ENCODE measurements around the gene IMMP2L. TPM values are rescaled to one million over a fixed set of nuclear protein-coding genes. Genes with fewer than 3 reads are reported as not detected.
"Not testable (repeated sequence)": the region's sequence is repeated elsewhere in the genome, so short reads cannot be mapped to it uniquely, and the experiment has no call there.

The IMMP2L gene
- total RNA-seq, result 10 to 100 TPM in 1 of 2 experiments, 1 to 10 TPM in 1; 8.9 to 18.7 TPM
- polyA plus RNA-seq (2013, experiment 1 of 2), result 6.0 TPM
- polyA plus RNA-seq (2013, experiment 2 of 2), result 10.6 TPM
- 3.0 to 20.4 (median 11.0) reads per million in 172 experiments for total RNA-seq

- peak within 1 kb of the TSS in 1 of 2 donors; percentile 72 for H3K27ac ChIP-seq (ENCODE audit: low read depth in 1 of 2, low read length in 2 of 2)
- intact Hi-C loops (cut with DNase I, micrococcal nuclease), result loop anchor here in 1 of 2 experiments (2.0 to 10.0 kb wide), 6 partner anchors 457 to 1555 kb away; partner anchors contain the start of genes DOCK4, IFRD1, SMIM30 and ZNF277
These were observed at the start of gene IMMP2L for GRCh38 chr7:111561904-111562732. TSS of gene IMMP2L (minus strand) at chr7:111562492.

GRCh38 chr7:111609483-111610254, 47.4 kb upstream of the IMMP2L start:
- peak in 1 of 14 experiments; percentile 8 for DNase-seq

More at GRCh38 chr7:111561904-111562732, at the start of gene IMMP2L:
- DNase-seq (peak; percentile 72 to 94 (median 89)), ATAC-seq (ENCODE audit: poor library complexity) (peak; percentile 91)
- Mint-ChIP-seq H3K27me3 (peaks cover 6% of the 10 kb centered on the region), H3K4me3 (peak within 1 kb of the TSS; percentile 97), H3K36me3 (ENCODE audit: low read depth) (peaks cover 6% of the 10 kb centered on the region), H3K9me3 (no peaks in the 10 kb centered on the region), H3K27ac (peak within 1 kb of the TSS; percentile 93), H3K4me1 (ENCODE audit: low read depth) (peaks cover 43% of the 10 kb centered on the region)
- ChIA-PET POLR2A (interaction anchor here (0.5 to 1.6 kb wide), 9 partner anchors 12 to 1378 kb away, joined by 3 to 16 read pairs (median 3); partner anchors contain the start of genes IFRD1 and ZNF277), CTCF (no interaction called here)
- peaks cover 19% of the 10 kb centered on the region for H3K4me1 ChIP-seq (ENCODE audit: insufficient read depth, low read length)
- peaks cover 2% of the 10 kb centered on the region for H3K36me3 ChIP-seq (ENCODE audit: insufficient read depth, low read length)
- peak within 1 kb of the TSS; percentile 68 for H3K4me3 ChIP-seq (ENCODE audit: low read length)
- H3K9me3 ChIP-seq (ENCODE audit: control insufficient read depth in 1 of 2, insufficient read depth in 1 of 2, low read length in 2 of 2), result no peaks in the 10 kb centered on the region
- no peak for TF ChIP-seq CTCF (IDR thresholded peaks at IDR 0.05)
- peaks cover 0 to under 1% of the 10 kb centered on the region in 2 experiments for H3K27me3 ChIP-seq (ENCODE audit: control insufficient read depth in 1 of 2, insufficient read depth in 2 of 2, low read length in 2 of 2)

GRCh38 chr7:111607621-111608020, 45.3 kb upstream of the IMMP2L start:
- Mint-ChIP-seq H3K4me3 (no peak overlapping the region), H3K27me3 (peaks cover 10% of the 10 kb centered on the region), H3K4me1 (ENCODE audit: low read depth) (no peaks in the 10 kb centered on the region), H3K9me3 (no peaks in the 10 kb centered on the region), H3K36me3 (ENCODE audit: low read depth) (no peaks in the 10 kb centered on the region), H3K27ac (no peak overlapping the region)
- ChIA-PET POLR2A (interaction anchor here (0.7 kb wide), 1 partner anchor 531 kb away, joined by 3 read pairs; no protein-coding TSS in a partner anchor), CTCF (no interaction called here)
- H3K27me3 ChIP-seq (ENCODE audit: control insufficient read depth in 1 of 2, insufficient read depth in 2 of 2, low read length in 2 of 2), result peaks cover 0 to 4% of the 10 kb centered on the region in 2 experiments
- no peak overlapping the region for H3K27ac ChIP-seq (ENCODE audit: low read depth in 1 of 2, low read length in 2 of 2)
- no peak for TF ChIP-seq CTCF (IDR thresholded peaks at IDR 0.05)
- no peak for ATAC-seq (ENCODE audit: poor library complexity)
- H3K9me3 ChIP-seq (ENCODE audit: control insufficient read depth in 1 of 2, insufficient read depth in 1 of 2, low read length in 2 of 2), result peaks cover 0 to 9% of the 10 kb centered on the region in 2 experiments
- intact Hi-C loops (cut with DNase I, micrococcal nuclease), result no loop called here
- H3K36me3 ChIP-seq (ENCODE audit: insufficient read depth, low read length), result no peaks in the 10 kb centered on the region
- no peaks in the 10 kb centered on the region for H3K4me1 ChIP-seq (ENCODE audit: insufficient read depth, low read length)
- no peak for DNase-seq
- no peak overlapping the region for H3K4me3 ChIP-seq (ENCODE audit: low read length)

More at GRCh38 chr7:111609483-111610254, 47.4 kb upstream of the IMMP2L start:
- H3K4me3 Mint-ChIP-seq; POLR2A ChIA-PET; H3K27me3 ChIP-seq (ENCODE audit: control insufficient read depth in 1 of 2, insufficient read depth in 2 of 2, low read length in 2 of 2); ATAC-seq (ENCODE audit: poor library complexity); H3K4me3 ChIP-seq (ENCODE audit: low read length); H3K4me1 ChIP-seq (ENCODE audit: insufficient read depth, low read length); CTCF ChIA-PET; H3K4me1 Mint-ChIP-seq (ENCODE audit: low read depth); H3K27me3 Mint-ChIP-seq; intact Hi-C loops (cut with DNase I, micrococcal nuclease); H3K36me3 Mint-ChIP-seq (ENCODE audit: low read depth); H3K9me3 ChIP-seq (ENCODE audit: control insufficient read depth in 1 of 2, insufficient read depth in 1 of 2, low read length in 2 of 2); H3K9me3 Mint-ChIP-seq; H3K36me3 ChIP-seq (ENCODE audit: insufficient read depth, low read length); H3K27ac Mint-ChIP-seq; H3K27ac ChIP-seq (ENCODE audit: low read depth in 1 of 2, low read length in 2 of 2): not testable (repeated sequence)
